ENCODE results near the gene PECR. TPM values are rescaled to one million over a fixed set of nuclear protein-coding genes. Genes with fewer than 3 reads are reported as not detected.

PECR gene
- total and polyA plus RNA-seq, 5 experiments from 2014 or later: 15.7 to 33.3 (median 25.4) TPM

- Mint-ChIP-seq H3K36me3 (peaks cover 0 to 56% (median 14%) of the 10 kb centered on the region in 3 donors), H3K4me3 (no peak overlapping the region), H3K27ac (no peak overlapping the region), H3K27me3 (no peaks in the 10 kb centered on the region), H3K9me3 (no peaks in the 10 kb centered on the region), H3K4me1 (peaks cover 0 to 2% (median 0%) of the 10 kb centered on the region in 4 donors)
- POLR2A ChIA-PET: interaction anchor here (1.1 kb wide), 1 partner anchor 9 kb away, joined by 3 read pairs; no protein-coding TSS in a partner anchor
- DNase-seq (no peak), ATAC-seq (no peak)
Observed at GRCh38 chr2:216043949-216044348, 37.7 kb downstream of the PECR start.

- ATAC-seq: no peak
- Mint-ChIP-seq H3K9me3 (no peaks in the 10 kb centered on the region), H3K27me3 (no peaks in the 10 kb centered on the region), H3K27ac (peak overlapping the region in 1 of 10 donors; percentile 14), H3K4me3 (no peak overlapping the region), H3K4me1 (peaks cover 0 to 2% (median 0%) of the 10 kb centered on the region in 4 donors), H3K36me3 (peaks cover 0 to 62% (median 18%) of the 10 kb centered on the region in 3 donors)
- POLR2A ChIA-PET: no interaction called here
- DNase-seq: no peak
Observed at GRCh38 chr2:216041438-216041837, 40.2 kb downstream of the PECR start.

GRCh38 chr2:216039918-216040317 lies 41.7 kb downstream of the PECR start:
- no peaks in the 10 kb centered on the region for H3K27me3 Mint-ChIP-seq
- H3K4me1 Mint-ChIP-seq: peaks cover 0 to 2% (median under 1%) of the 10 kb centered on the region in 4 donors
- no peak for ATAC-seq
- DNase-seq: no peak
- no peaks in the 10 kb centered on the region for H3K9me3 Mint-ChIP-seq
- no peak overlapping the region for H3K4me3 Mint-ChIP-seq
- POLR2A ChIA-PET: no interaction called here
- peaks cover 0 to 62% (median 18%) of the 10 kb centered on the region in 3 donors for H3K36me3 Mint-ChIP-seq
- peak overlapping the region in 3 of 10 donors; percentile 10 to 72 (median 47) for H3K27ac Mint-ChIP-seq

GRCh38 chr2:216034065-216034464 lies 47.5 kb downstream of the PECR start:
- peaks cover 14 to 28% (median 21%) of the 10 kb centered on the region in 4 donors for H3K4me1 Mint-ChIP-seq
- no peak overlapping the region for H3K4me3 Mint-ChIP-seq
- POLR2A ChIA-PET: interaction anchor here (1.5 kb wide), 1 partner anchor 47 kb away, joined by 3 read pairs; the partner anchor contains the start of genes PECR and TMEM169
- peak overlapping the region in 3 of 10 donors; percentile 14 to 33 (median 14) for H3K27ac Mint-ChIP-seq
- DNase-seq: peak; percentile 49 to 87 (median 70)
- no peaks in the 10 kb centered on the region for H3K9me3 Mint-ChIP-seq
- peak; percentile 79 to 83 for ATAC-seq
- peaks cover 0 to 42% (median 18%) of the 10 kb centered on the region in 3 donors for H3K36me3 Mint-ChIP-seq
- no peaks in the 10 kb centered on the region for H3K27me3 Mint-ChIP-seq

- DNase-seq (no peak), ATAC-seq (no peak)
- H3K4me3 Mint-ChIP-seq: no peak overlapping the region
- no peaks in the 10 kb centered on the region for H3K27me3 Mint-ChIP-seq
- peaks cover 14 to 28% (median 21%) of the 10 kb centered on the region in 4 donors for H3K4me1 Mint-ChIP-seq
- POLR2A ChIA-PET: interaction anchor here (1.5 kb wide), 1 partner anchor 48 kb away, joined by 3 read pairs; the partner anchor contains the start of genes PECR and TMEM169
- no peaks in the 10 kb centered on the region for H3K9me3 Mint-ChIP-seq
- H3K27ac Mint-ChIP-seq: peak overlapping the region in 1 of 10 donors; percentile 29
- peaks cover 0 to 39% (median 20%) of the 10 kb centered on the region in 3 donors for H3K36me3 Mint-ChIP-seq
Observed at GRCh38 chr2:216033403-216033802, 48.2 kb downstream of the PECR start.

- DNase-seq (peak in 1 of 10 donors; percentile 7), ATAC-seq (no peak)
- Mint-ChIP-seq H3K4me1 (peaks cover 14 to 28% (median 21%) of the 10 kb centered on the region in 4 donors), H3K27me3 (no peaks in the 10 kb centered on the region), H3K36me3 (peaks cover 0 to 35% (median 14%) of the 10 kb centered on the region in 3 donors), H3K9me3 (no peaks in the 10 kb centered on the region), H3K27ac (peak overlapping the region in 5 of 10 donors; percentile 10 to 68 (median 54)), H3K4me3 (peak overlapping the region in 5 of 10 donors; percentile 1 to 52 (median 17))
- POLR2A ChIA-PET: no interaction called here
Observed at GRCh38 chr2:216031960-216032689, 49.5 kb downstream of the PECR start.

GRCh38 chr2:216030216-216030615 lies 51.4 kb downstream of the PECR start:
- no peaks in the 10 kb centered on the region for H3K27me3 Mint-ChIP-seq
- peaks cover 14 to 28% (median 21%) of the 10 kb centered on the region in 4 donors for H3K4me1 Mint-ChIP-seq
- no peak for ATAC-seq
- no peaks in the 10 kb centered on the region for H3K9me3 Mint-ChIP-seq
- H3K27ac Mint-ChIP-seq: peak overlapping the region in 1 of 10 donors; percentile 25
- peaks cover 0 to 25% (median 14%) of the 10 kb centered on the region in 3 donors for H3K36me3 Mint-ChIP-seq
- no peak overlapping the region for H3K4me3 Mint-ChIP-seq
- DNase-seq: no peak
- POLR2A ChIA-PET: interaction anchor here (0.6 kb wide), 1 partner anchor 80 kb away, joined by 3 read pairs; no protein-coding TSS in a partner anchor

- Mint-ChIP-seq H3K4me1 (peaks cover 14 to 28% (median 21%) of the 10 kb centered on the region in 4 donors), H3K9me3 (no peaks in the 10 kb centered on the region), H3K27me3 (no peaks in the 10 kb centered on the region), H3K27ac (no peak overlapping the region), H3K36me3 (peaks cover 0 to 24% (median 14%) of the 10 kb centered on the region in 3 donors), H3K4me3 (no peak overlapping the region)
- ATAC-seq (no peak), DNase-seq (no peak)
- POLR2A ChIA-PET: interaction anchor here (0.6 kb wide), 1 partner anchor 55 kb away, joined by 4 read pairs; no protein-coding TSS in a partner anchor
Observed at GRCh38 chr2:216029416-216030129, 52.0 kb downstream of the PECR start.

GRCh38 chr2:216024779-216025336 lies 56.8 kb downstream of the PECR start:
- H3K4me1 Mint-ChIP-seq: peaks cover 0 to 5% (median 0%) of the 10 kb centered on the region in 4 donors
- DNase-seq: no peak
- ATAC-seq: no peak
- H3K36me3 Mint-ChIP-seq: peaks cover 0 to 16% (median 9%) of the 10 kb centered on the region in 3 donors
- no peak overlapping the region for H3K4me3 Mint-ChIP-seq
- no peaks in the 10 kb centered on the region for H3K27me3 Mint-ChIP-seq
- H3K9me3 Mint-ChIP-seq: no peaks in the 10 kb centered on the region
- H3K27ac Mint-ChIP-seq: peak overlapping the region in 2 of 10 donors; percentile 22 to 72
- POLR2A ChIA-PET: no interaction called here

GRCh38 chr2:216023055-216023648 lies 58.5 kb downstream of the PECR start:
- DNase-seq: peak in 7 of 10 donors; percentile 7 to 32 (median 27)
- Mint-ChIP-seq H3K27ac (no peak overlapping the region), H3K4me3 (no peak overlapping the region), H3K27me3 (no peaks in the 10 kb centered on the region), H3K4me1 (peaks cover 0 to 5% (median 2%) of the 10 kb centered on the region in 4 donors), H3K36me3 (peaks cover 0 to 7% (median 6%) of the 10 kb centered on the region in 3 donors), H3K9me3 (no peaks in the 10 kb centered on the region)
- peak; percentile 65 to 70 for ATAC-seq
- POLR2A ChIA-PET: no interaction called here

GRCh38 chr2:216021768-216022565 lies 59.6 kb downstream of the PECR start:
- Mint-ChIP-seq H3K27ac (no peak overlapping the region), H3K27me3 (no peaks in the 10 kb centered on the region), H3K4me1 (peaks cover 0 to 11% (median 9%) of the 10 kb centered on the region in 4 donors), H3K4me3 (no peak overlapping the region), H3K36me3 (peaks cover 0 to 7% (median 4%) of the 10 kb centered on the region in 3 donors), H3K9me3 (no peaks in the 10 kb centered on the region)
- POLR2A ChIA-PET: no interaction called here
- DNase-seq: no peak
- ATAC-seq: no peak
